CD4-positive, CD25-positive, alpha-beta regulatory T cell (primary cell): ENCODE data around the gene ADAM22. TPM values are rescaled to one million over a fixed set of nuclear protein-coding genes. Genes with fewer than 3 reads are reported as not detected.

ENCODE experiments used
- ATAC-seq, 2 donors: fragments of 150-1000 bp; cut with Tn5 transposase; one replicate each; pipeline ENCODE4 v1.10.0; 2021; ENCODE audit warnings: low read depth in 2 of 2, moderate number of reproducible peaks in 2 of 2, moderate library complexity in 1 of 2
- DNase-seq, 3 donors: peaks; one replicate each; pipeline versions ENCODE4 v3.0.0 to v3.0.0-alpha.2; 2012 to 2022; ENCODE audit warnings: mixed read lengths in 1 of 3
- H3K27ac ChIP-seq: one replicate; pipeline ENCODE4 v1.7.0; 2013; ENCODE audit warnings: mild to moderate bottlenecking, low read length; ENCODE audit not compliant: insufficient read depth, poor library complexity, severe bottlenecking
- H3K27me3 ChIP-seq: one replicate; pipeline ENCODE4 v1.7.0; 2013; ENCODE audit warnings: low read length; ENCODE audit not compliant: control insufficient read depth, insufficient read depth
- H3K36me3 ChIP-seq: one replicate; pipeline ENCODE4 v1.7.0; 2013; ENCODE audit warnings: mild to moderate bottlenecking, low read length, moderate library complexity; ENCODE audit not compliant: control insufficient read depth, insufficient read depth
- H3K4me1 ChIP-seq: 2 replicates; pipeline ENCODE4 v1.7.0; 2013; ENCODE audit warnings: mild to moderate bottlenecking, low read length; ENCODE audit not compliant: insufficient read depth, control insufficient read depth, poor library complexity, severe bottlenecking
- H3K4me3 ChIP-seq: one replicate; pipeline ENCODE4 v1.7.0; 2013; ENCODE audit warnings: low read depth, mild to moderate bottlenecking, low read length, moderate library complexity
- H3K9me3 ChIP-seq, 2 experiments: 1 replicate in 1 of 2; 2 replicates in 1 of 2; pipeline ENCODE4 v1.7.0; 2013; ENCODE audit warnings: low read length in 2 of 2, mild to moderate bottlenecking in 1 of 2, moderate library complexity in 1 of 2; ENCODE audit not compliant: control insufficient read depth in 2 of 2
- H3K27ac Mint-ChIP-seq, 3 donors: one replicate each; pipeline ENCODE4 v1.8.0; 2020 to 2022; ENCODE audit warnings: mild to moderate bottlenecking in 3 of 3, mixed read lengths in 3 of 3, moderate library complexity in 2 of 3
- H3K27me3 Mint-ChIP-seq: one replicate; pipeline ENCODE4 v1.8.0; 2022; ENCODE audit warnings: mild to moderate bottlenecking, mixed read lengths
- H3K36me3 Mint-ChIP-seq: one replicate; pipeline ENCODE4 v1.8.0; 2020; ENCODE audit warnings: mixed read lengths
- H3K4me1 Mint-ChIP-seq, 4 donors: one replicate each; pipeline ENCODE4 v1.8.0; 2020 to 2022; ENCODE audit warnings: mixed read lengths in 4 of 4, mild to moderate bottlenecking in 1 of 4
- H3K4me3 Mint-ChIP-seq, 4 donors: one replicate each; pipeline ENCODE4 v1.8.0; 2020 to 2022; ENCODE audit warnings: mild to moderate bottlenecking in 4 of 4, mixed read lengths in 4 of 4, moderate library complexity in 3 of 4
- H3K9me3 Mint-ChIP-seq, 7 donors: one replicate each; pipeline ENCODE4 v1.8.0; 2020 to 2022; ENCODE audit warnings: mixed read lengths in 7 of 7, mild to moderate bottlenecking in 3 of 7, moderate library complexity in 2 of 7
- polyA plus RNA-seq, 4 donors: library from polyadenylated mRNA; unstranded; fragments of 300-500 nt; fragmentation: Illumina TruSeq; gene quantifications; one replicate each; pipeline ENCODE4 v1.2.3, GENCODE V29; 2021
- total RNA-seq: library from RNA; stranded (reverse); gene quantifications from one replicate; pipeline ENCODE4 v1.2.3, GENCODE V29; 2022

Gene ADAM22
- total and polyA plus RNA-seq, 5 donors from 2014 or later = 0.21 to 1.5 (median 0.75) TPM; not detected in 1

DNA sequence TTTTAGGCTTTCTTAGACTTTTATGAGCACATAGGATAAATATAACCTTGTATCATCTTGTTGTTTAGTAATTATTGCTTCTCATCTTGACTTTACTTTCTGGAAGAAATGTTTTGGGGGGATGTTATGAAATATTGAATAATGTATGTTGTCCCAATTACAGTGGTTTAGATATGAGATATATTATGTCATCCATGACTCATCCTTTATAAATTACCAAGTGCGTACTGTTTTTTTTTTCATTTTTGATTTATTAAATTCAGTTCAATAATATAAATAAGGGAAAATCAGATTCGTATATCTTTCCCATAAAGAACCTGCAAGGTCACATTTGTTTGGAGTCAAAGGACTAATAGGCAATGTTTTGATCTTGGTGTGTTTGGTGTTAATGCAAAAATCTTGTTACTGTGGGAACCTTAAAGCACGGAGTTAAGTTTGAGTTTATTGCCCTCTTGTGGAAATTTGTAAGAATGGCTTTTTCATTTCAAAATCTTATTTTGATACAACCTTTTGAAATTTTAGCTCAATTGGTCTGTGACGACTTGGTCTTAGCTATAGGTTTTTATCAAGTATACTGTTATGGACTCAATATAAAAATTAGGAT lies 177.2 kb downstream of the ADAM22 start:
- H3K36me3 Mint-ChIP-seq = no peaks in the 10 kb centered on the region
- Histone ChIP-seq H3K4me3 (no peak overlapping the region), H3K27ac (no peak overlapping the region), H3K27me3 (no peaks in the 10 kb centered on the region), H3K36me3 (no peaks in the 10 kb centered on the region), H3K4me1 (no peaks in the 10 kb centered on the region), H3K9me3 (no peaks in the 10 kb centered on the region)
- DNase-seq = peak in 2 of 3 donors; percentile 22 to 53
- no peaks in the 10 kb centered on the region for H3K4me1 Mint-ChIP-seq
- H3K9me3 Mint-ChIP-seq = no peaks in the 10 kb centered on the region
- no peaks in the 10 kb centered on the region for H3K27me3 Mint-ChIP-seq
- H3K4me3 Mint-ChIP-seq = no peak overlapping the region
- no peak for ATAC-seq
- H3K27ac Mint-ChIP-seq = no peak overlapping the region

DNA sequence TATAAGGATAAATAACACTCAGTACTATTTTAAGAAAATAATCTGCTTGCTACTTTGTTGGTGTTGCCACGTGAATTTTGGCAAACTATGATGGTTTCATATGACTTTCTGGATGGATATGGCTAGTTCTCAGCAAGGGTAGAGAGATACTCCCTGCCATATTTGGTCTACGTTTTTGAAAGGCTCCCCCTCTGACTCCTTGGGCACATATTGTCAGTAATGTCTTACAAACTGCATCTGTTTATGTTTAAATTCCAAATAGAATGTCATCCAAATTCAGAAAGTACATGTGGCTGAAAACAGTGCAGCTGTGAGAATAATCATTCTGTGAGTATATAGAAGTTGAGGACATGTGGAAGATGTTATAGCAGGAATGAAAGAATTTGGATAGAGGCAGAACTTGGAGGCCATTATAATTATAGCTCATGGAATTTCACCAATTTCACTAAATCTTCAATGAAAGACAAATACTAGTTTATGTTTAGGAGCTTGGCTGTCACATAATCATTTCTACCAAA lies 178.0 kb downstream of the ADAM22 start:
- DNase-seq = no peak
- no peaks in the 10 kb centered on the region for H3K4me1 Mint-ChIP-seq
- no peaks in the 10 kb centered on the region for H3K27me3 ChIP-seq
- H3K9me3 ChIP-seq = no peaks in the 10 kb centered on the region
- H3K27me3 Mint-ChIP-seq = no peaks in the 10 kb centered on the region
- H3K36me3 Mint-ChIP-seq = no peaks in the 10 kb centered on the region
- ATAC-seq = no peak
- no peaks in the 10 kb centered on the region for H3K9me3 Mint-ChIP-seq
- H3K27ac Mint-ChIP-seq = no peak overlapping the region
- no peak overlapping the region for H3K4me3 ChIP-seq
- no peaks in the 10 kb centered on the region for H3K4me1 ChIP-seq
- no peak overlapping the region for H3K27ac ChIP-seq
- H3K4me3 Mint-ChIP-seq = no peak overlapping the region
- H3K36me3 ChIP-seq = no peaks in the 10 kb centered on the region

DNA sequence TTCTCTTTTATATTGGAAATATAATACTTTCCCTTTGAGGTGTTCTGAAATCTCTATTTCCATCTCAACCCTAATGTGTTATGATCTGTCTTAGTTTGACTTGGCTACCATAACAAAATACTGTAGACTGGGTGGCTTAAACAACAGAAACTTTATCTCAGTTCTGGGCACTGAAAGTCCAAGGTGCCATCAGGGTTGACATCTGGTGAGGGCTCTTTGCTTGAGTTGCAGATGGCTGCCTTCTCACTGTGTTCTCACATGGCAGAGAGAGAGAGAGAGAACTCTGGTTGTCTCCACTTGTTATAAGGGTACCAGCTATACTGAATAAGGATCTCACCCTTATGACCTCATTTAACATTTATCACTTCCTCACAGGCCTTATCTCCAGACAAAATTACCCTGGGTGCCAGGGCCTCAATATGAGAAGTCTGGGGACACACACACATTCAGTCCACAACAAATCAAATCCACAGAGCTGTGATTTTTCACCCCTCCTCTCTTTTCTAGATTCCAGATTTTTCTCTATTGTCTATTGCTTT lies 181.3 kb downstream of the ADAM22 start:
- Histone ChIP-seq H3K4me3 (no peak overlapping the region), H3K27ac (no peak overlapping the region), H3K4me1 (no peaks in the 10 kb centered on the region), H3K27me3 (no peaks in the 10 kb centered on the region), H3K9me3 (no peaks in the 10 kb centered on the region), H3K36me3 (no peaks in the 10 kb centered on the region)
- Mint-ChIP-seq H3K27me3 (no peaks in the 10 kb centered on the region), H3K4me3 (no peak overlapping the region), H3K36me3 (no peaks in the 10 kb centered on the region), H3K27ac (no peak overlapping the region), H3K9me3 (no peaks in the 10 kb centered on the region), H3K4me1 (no peaks in the 10 kb centered on the region)
- ATAC-seq = no peak
- DNase-seq = no peak

DNA sequence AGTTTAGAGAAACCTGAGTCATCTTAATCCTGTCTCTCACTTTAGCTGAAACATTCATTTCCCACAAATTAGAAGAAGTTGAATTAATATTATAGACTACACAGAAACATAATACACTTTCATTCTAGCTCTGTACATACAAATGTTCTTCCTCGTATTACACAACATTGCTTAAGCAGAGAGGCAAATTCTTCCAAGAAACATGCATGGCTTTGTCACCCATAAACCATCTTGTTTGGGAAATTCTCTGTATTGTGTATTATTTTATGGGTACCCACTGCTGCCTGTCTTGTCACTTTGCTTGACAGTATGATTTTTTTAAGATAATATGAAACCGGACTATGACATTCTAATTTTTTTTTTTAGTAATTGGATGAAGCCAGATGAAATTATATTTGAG lies 181.8 kb downstream of the ADAM22 start:
- DNase-seq (no peak), ATAC-seq (no peak)
- Mint-ChIP-seq H3K9me3 (no peaks in the 10 kb centered on the region), H3K4me3 (no peak overlapping the region), H3K4me1 (no peaks in the 10 kb centered on the region), H3K36me3 (no peaks in the 10 kb centered on the region), H3K27me3 (no peaks in the 10 kb centered on the region), H3K27ac (peak overlapping the region in 1 of 3 donors; percentile 1)
- H3K27ac ChIP-seq = no peak overlapping the region
- no peaks in the 10 kb centered on the region for H3K4me1 ChIP-seq
- no peaks in the 10 kb centered on the region for H3K27me3 ChIP-seq
- H3K4me3 ChIP-seq = no peak overlapping the region
- no peaks in the 10 kb centered on the region for H3K36me3 ChIP-seq
- no peaks in the 10 kb centered on the region for H3K9me3 ChIP-seq

DNA sequence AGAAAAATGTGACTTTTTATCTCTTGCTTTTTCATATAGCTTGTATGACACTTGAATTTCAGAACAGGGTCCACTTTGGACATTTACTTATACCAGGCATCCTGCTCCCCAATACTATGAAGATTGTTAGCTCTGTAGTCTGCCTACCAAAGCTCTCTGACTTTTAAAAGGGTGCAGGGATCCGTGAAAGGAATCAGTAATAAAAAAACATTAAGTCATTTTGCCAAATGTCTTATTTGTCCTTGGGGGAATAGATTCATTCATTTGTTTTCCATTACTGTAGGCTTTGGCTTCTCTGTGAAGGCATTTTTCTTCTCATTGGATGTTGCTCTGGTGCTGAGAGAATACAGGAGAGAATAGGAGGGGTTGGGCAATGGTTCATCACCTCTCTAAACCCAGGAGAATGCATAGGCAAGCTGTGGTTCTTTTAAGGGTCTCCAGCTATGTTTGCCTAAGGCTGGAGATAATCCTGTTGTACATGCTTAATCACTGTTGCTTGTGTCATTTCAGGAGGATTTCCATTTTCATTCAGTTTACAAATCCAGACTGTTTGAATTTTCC lies 182.3 kb downstream of the ADAM22 start:
- Histone ChIP-seq H3K27me3 (no peaks in the 10 kb centered on the region), H3K9me3 (no peaks in the 10 kb centered on the region), H3K4me1 (no peaks in the 10 kb centered on the region), H3K27ac (no peak overlapping the region), H3K4me3 (no peak overlapping the region), H3K36me3 (no peaks in the 10 kb centered on the region)
- no peak for ATAC-seq
- H3K27me3 Mint-ChIP-seq = no peaks in the 10 kb centered on the region
- H3K4me3 Mint-ChIP-seq = no peak overlapping the region
- no peak for DNase-seq
- no peaks in the 10 kb centered on the region for H3K9me3 Mint-ChIP-seq
- no peaks in the 10 kb centered on the region for H3K4me1 Mint-ChIP-seq
- no peak overlapping the region for H3K27ac Mint-ChIP-seq
- H3K36me3 Mint-ChIP-seq = no peaks in the 10 kb centered on the region

DNA sequence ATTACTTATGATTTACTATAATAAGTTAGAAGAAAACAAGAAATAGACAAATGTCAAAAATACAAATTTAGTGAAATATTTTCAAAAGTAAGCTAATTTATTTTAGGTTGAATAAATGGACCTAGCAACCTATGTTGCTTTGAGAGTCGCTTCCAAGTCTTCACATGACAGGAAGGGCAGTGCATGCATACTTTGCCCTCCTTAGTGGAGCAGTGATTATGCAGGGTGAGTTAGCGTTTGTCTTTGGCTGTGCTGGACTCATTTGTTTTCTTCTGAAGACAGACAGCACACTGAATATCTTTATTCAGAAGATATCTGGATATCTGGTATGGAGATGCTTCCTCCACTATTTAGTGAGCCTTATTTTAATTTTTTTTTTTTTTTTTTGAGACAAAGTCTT lies 183.3 kb downstream of the ADAM22 start:
- DNase-seq (no peak), ATAC-seq (no peak)
- Histone ChIP-seq H3K4me1 (no peaks in the 10 kb centered on the region), H3K9me3 (no peaks in the 10 kb centered on the region), H3K27me3 (no peaks in the 10 kb centered on the region), H3K27ac (no peak overlapping the region), H3K4me3 (no peak overlapping the region), H3K36me3 (no peaks in the 10 kb centered on the region)
- Mint-ChIP-seq H3K4me3 (no peak overlapping the region), H3K27ac (no peak overlapping the region), H3K4me1 (no peaks in the 10 kb centered on the region), H3K9me3 (no peaks in the 10 kb centered on the region), H3K27me3 (no peaks in the 10 kb centered on the region), H3K36me3 (no peaks in the 10 kb centered on the region)

DNA sequence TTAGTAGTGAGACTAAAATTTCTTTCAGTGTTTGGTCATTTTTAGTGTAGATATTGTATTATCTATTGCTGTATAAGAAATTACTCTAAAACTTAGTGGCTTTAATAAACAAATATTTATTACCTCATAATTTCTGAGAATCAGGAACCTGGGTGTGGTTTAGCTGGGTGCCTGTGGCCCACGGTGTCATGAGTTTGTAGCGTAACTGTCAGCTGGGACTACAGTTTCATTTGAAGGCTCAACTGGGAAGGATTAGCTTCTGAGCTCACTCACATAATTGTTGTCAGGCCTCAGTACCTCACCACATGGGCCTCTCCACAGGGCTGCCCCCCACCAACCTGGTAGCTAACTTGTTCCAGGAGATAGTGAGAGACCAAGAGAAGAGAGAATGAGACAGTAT lies 187.3 kb downstream of the ADAM22 start:
- DNase-seq = no peak
- Mint-ChIP-seq H3K9me3 (no peaks in the 10 kb centered on the region), H3K27me3 (no peaks in the 10 kb centered on the region), H3K36me3 (no peaks in the 10 kb centered on the region), H3K4me1 (no peaks in the 10 kb centered on the region), H3K4me3 (no peak overlapping the region), H3K27ac (no peak overlapping the region)
- H3K9me3 ChIP-seq = no peaks in the 10 kb centered on the region
- ATAC-seq = no peak
- H3K27ac ChIP-seq = no peak overlapping the region
- H3K36me3 ChIP-seq = no peaks in the 10 kb centered on the region
- no peaks in the 10 kb centered on the region for H3K27me3 ChIP-seq
- H3K4me1 ChIP-seq = no peaks in the 10 kb centered on the region
- H3K4me3 ChIP-seq = no peak overlapping the region
